T-cell (primary cell): ENCODE measurements around the gene ACAD10. TPM values are rescaled to one million over a fixed set of nuclear protein-coding genes. Genes with fewer than 3 reads are reported as not detected.
"Not testable (repeated sequence)": the region's sequence is repeated elsewhere in the genome, so short reads cannot be mapped to it uniquely, and the experiment has no call there.

Source experiments
- ATAC-seq, 4 experiments: fragments of 200-7000 bp in 3 of 4; fragments of 150-1000 bp in 1 of 4; cut with Tn5 transposase; replicated peaks in 1 of 4; 1 replicate in 3 of 4; 2 replicates in 1 of 4; pipeline ENCODE4 v1.10.0; 2021; ENCODE audit warnings: moderate library complexity in 3 of 4, mild to moderate bottlenecking in 2 of 4, moderate number of reproducible peaks in 1 of 4
- CTCF ChIA-PET, 2 donors: fragments of 300-600 bp; sonication (Branson Sonifier 250); formaldehyde crosslinking; loops; one replicate each; lab custom pipeline; 2022; ENCODE audit warnings: antibody characterized with exemption in 2 of 2; lab: Charles Lee
- POLR2A ChIA-PET, 2 donors: fragments of 300-600 bp; sonication (Branson Sonifier 250); formaldehyde crosslinking; loops; one replicate each; lab custom pipeline; 2022; ENCODE audit warnings: antibody characterized with exemption in 2 of 2; lab: Charles Lee
- DNase-seq, 35 experiments: peaks; one replicate each; pipeline versions ENCODE4 v3.0.0 to v3.0.0-alpha.2; 2013 to 2023
- H3K27ac ChIP-seq: one replicate; pipeline ENCODE4 v1.5.1; 2013; ENCODE audit warnings: low read length
- H3K27me3 ChIP-seq, 2 experiments: replicated peaks in 1 of 2; 1 replicate in 1 of 2; 2 replicates in 1 of 2; pipeline versions ENCODE4 v1.6.1 to v1.7.0; 2013; ENCODE audit warnings: low read length in 1 of 2, mixed read lengths in 1 of 2; ENCODE audit not compliant: control insufficient read depth in 2 of 2, insufficient read depth in 2 of 2; ENCODE audit errors: extremely low read depth in 1 of 2
- H3K36me3 ChIP-seq, 2 donors: 1 replicate in 1 of 2; 2 replicates in 1 of 2; pipeline versions ENCODE4 v1.6.1 to v1.7.0; 2013; ENCODE audit warnings: low read length in 1 of 2; ENCODE audit not compliant: control insufficient read depth in 2 of 2, insufficient read depth in 1 of 2; ENCODE audit errors: extremely low read depth in 1 of 2
- H3K4me1 ChIP-seq, 2 experiments: 1 replicate in 1 of 2; 2 replicates in 1 of 2; pipeline versions ENCODE4 v1.6.1 to v1.7.0; 2013; ENCODE audit warnings: low read length in 2 of 2, mixed read lengths in 1 of 2; ENCODE audit not compliant: insufficient read depth in 2 of 2, control insufficient read depth in 1 of 2; ENCODE audit errors: extremely low read depth in 1 of 2
- H3K4me3 ChIP-seq, 2 donors: 1 replicate in 1 of 2; 2 replicates in 1 of 2; pipeline versions ENCODE4 v1.5.1 to v1.7.0; 2013; ENCODE audit warnings: mild to moderate bottlenecking in 2 of 2, low read length in 1 of 2, moderate library complexity in 1 of 2; ENCODE audit not compliant: control insufficient read depth in 1 of 2; ENCODE audit errors: extremely low read depth in 1 of 2
- H3K9me3 ChIP-seq: 2 replicates; pipeline ENCODE4 v1.7.0; 2013
- H3K27ac Mint-ChIP-seq, 2 donors: one replicate each; pipeline ENCODE4 v1.8.0; 2020 to 2021; ENCODE audit warnings: mild to moderate bottlenecking in 2 of 2, mixed read lengths in 2 of 2
- H3K27me3 Mint-ChIP-seq, 2 donors: one replicate each; pipeline ENCODE4 v1.8.0; 2021 to 2022; ENCODE audit warnings: mixed read lengths in 2 of 2
- H3K36me3 Mint-ChIP-seq: one replicate; pipeline ENCODE4 v1.8.0; 2021; ENCODE audit warnings: mixed read lengths
- H3K4me1 Mint-ChIP-seq, 3 donors: one replicate each; pipeline ENCODE4 v1.8.0; 2020 to 2022; ENCODE audit warnings: mixed read lengths in 3 of 3, mild to moderate bottlenecking in 1 of 3
- H3K4me3 Mint-ChIP-seq, 3 donors: one replicate each; pipeline ENCODE4 v1.8.0; 2020 to 2022; ENCODE audit warnings: mild to moderate bottlenecking in 3 of 3, mixed read lengths in 3 of 3, moderate library complexity in 3 of 3
- H3K9me3 Mint-ChIP-seq, 3 donors: one replicate each; pipeline ENCODE4 v1.8.0; 2020 to 2022; ENCODE audit warnings: mixed read lengths in 3 of 3
- WGBS: methylation state at CpG from one replicate; pipeline ENCODE4 v1.1.5; 2013; ENCODE audit warnings: missing lambda C conversion rate; ENCODE audit not compliant: insufficient coverage; 5-methylcytosine and 5-hydroxymethylcytosine counted together
- total RNA-seq, 35 experiments: library from RNA in 6 of 35; stranded (reverse) in 6 of 35; fragments of 120-200 nt in 1 of 35; gene quantifications; one replicate each; pipeline versions ENCODE4 v1.2.1 to v1.2.4 and lab custom pipeline; 2013 to 2026

ACAD10 gene
- total RNA-seq, 5 donors from 2014 or later (not counting 1 experiment from before 2014, with no cell fraction given): 28.8 to 53.4 (median 47.9) TPM

DNA sequence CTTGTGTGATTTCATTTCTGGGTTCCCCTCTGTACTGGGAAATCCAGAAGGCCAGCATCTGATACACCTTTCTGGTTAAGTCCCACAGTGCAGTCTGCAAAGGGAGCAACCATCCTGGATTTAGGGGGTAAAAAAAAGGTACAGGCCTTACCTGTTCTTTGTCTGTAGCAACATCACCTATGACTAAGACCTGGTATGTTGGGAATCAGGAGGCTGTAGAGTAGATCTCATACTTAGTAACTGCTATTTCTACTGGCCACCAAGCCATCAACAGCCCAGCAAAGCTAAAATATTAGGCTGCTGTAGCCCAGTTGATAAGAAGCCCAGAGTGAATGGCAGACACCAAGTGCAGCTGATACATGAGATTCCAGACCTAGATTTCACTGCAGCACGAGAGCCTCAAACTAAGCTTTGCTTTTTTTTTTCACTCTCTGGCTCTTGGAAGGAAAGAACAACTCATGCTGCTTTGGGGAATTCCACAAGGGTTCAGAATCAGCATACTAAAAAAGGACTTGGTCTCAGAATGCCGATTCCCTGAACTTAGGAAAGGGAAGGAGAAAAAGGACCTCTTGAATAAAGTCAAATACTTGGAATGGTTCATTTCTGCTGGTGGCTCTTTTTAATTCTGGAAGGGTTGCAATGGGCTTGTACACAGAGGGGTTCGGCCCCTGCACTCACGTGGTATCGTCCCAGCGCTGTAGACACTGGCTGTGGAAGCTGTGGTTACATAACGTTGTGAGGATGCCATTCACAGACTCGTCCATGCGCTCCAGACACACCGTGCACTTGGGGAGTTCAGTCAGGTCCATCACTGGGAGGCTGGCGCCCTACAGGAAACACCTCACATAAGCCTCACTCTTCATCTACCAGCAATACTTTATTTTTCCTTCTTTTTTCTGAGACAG lies 20.6 kb upstream of the ACAD10 start:
- H3K4me1 ChIP-seq: no peaks in the 10 kb centered on the region
- Mint-ChIP-seq H3K4me3 (no peak overlapping the region), H3K4me1 (peaks cover 0 to 9% (median 0%) of the 10 kb centered on the region in 3 donors), H3K36me3 (peaks cover 53% of the 10 kb centered on the region), H3K27me3 (no peaks in the 10 kb centered on the region), H3K27ac (no peak overlapping the region), H3K9me3 (no peaks in the 10 kb centered on the region)
- WGBS: 91% methylated on average over 10 of the region's 11 CpGs
- no peaks in the 10 kb centered on the region for H3K27me3 ChIP-seq
- CTCF ChIA-PET: no interaction called here
- H3K36me3 ChIP-seq: peaks cover 4 to 66% of the 10 kb centered on the region in 2 donors
- H3K9me3 ChIP-seq: no peaks in the 10 kb centered on the region
- DNase-seq (no peak), ATAC-seq (no peak)
- no peak overlapping the region for H3K27ac ChIP-seq
- POLR2A ChIA-PET: interaction anchor here (0.5 to 0.6 kb wide), 3 partner anchors 14 to 305 kb away, joined by 3 to 7 read pairs (median 3); no protein-coding TSS in a partner anchor
- H3K4me3 ChIP-seq: no peak overlapping the region

- DNase-seq (no peak), ATAC-seq (no peak)
- no peaks in the 10 kb centered on the region for H3K4me1 ChIP-seq
- no peaks in the 10 kb centered on the region for H3K9me3 ChIP-seq
- Mint-ChIP-seq H3K27ac (no peak overlapping the region), H3K27me3 (no peaks in the 10 kb centered on the region), H3K4me1 (no peaks in the 10 kb centered on the region), H3K9me3 (no peaks in the 10 kb centered on the region), H3K36me3 (peaks cover 36% of the 10 kb centered on the region), H3K4me3 (no peak overlapping the region)
- no peaks in the 10 kb centered on the region for H3K27me3 ChIP-seq
- ChIA-PET POLR2A (interaction anchor here in 1 of 2 donors (0.6 kb wide), 1 partner anchor 350 kb away, joined by 3 read pairs; no protein-coding TSS in a partner anchor), CTCF (interaction anchor here in 1 of 2 donors (1.2 kb wide), 1 partner anchor 12 kb away, joined by 3 read pairs; no protein-coding TSS in a partner anchor)
- no peak overlapping the region for H3K27ac ChIP-seq
- WGBS: 93% methylated on average over 3 of the region's 10 CpGs
- H3K36me3 ChIP-seq: peaks cover 2 to 81% of the 10 kb centered on the region in 2 donors
- H3K4me3 ChIP-seq: no peak overlapping the region
These were observed 13.0 kb upstream of the ACAD10 start for GRCh38 chr12:111672822-111673381.

DNA sequence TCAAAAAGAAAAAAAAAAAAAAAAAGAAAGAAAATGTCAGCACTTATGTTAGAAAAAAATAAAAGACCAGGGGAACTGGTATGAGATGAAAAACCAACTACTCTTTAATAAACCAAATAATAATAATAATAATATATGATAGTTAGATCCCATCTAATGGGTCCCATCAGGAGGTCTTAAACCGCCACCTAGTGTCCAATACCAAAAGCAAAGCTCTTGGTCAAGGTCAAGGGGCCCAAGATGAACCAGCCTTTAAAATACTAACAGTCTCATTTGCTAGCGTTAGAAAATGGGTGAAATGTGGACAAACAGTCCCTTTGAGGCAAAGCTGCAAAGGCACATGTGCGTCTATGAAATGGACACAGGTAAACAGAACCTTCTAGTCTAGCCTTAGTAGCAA lies 12.3 kb upstream of the ACAD10 start:
- H3K4me3 Mint-ChIP-seq: no peak overlapping the region
- CTCF ChIA-PET: no interaction called here

GRCh38 chr12:111677186-111677585 lies 8.7 kb upstream of the ACAD10 start:
- ChIA-PET CTCF (no interaction called here), POLR2A (no interaction called here)
- H3K9me3 ChIP-seq: no peaks in the 10 kb centered on the region
- Mint-ChIP-seq H3K27ac (no peak overlapping the region), H3K36me3 (peaks cover 43% of the 10 kb centered on the region), H3K9me3 (no peaks in the 10 kb centered on the region), H3K4me3 (no peak overlapping the region), H3K27me3 (no peaks in the 10 kb centered on the region), H3K4me1 (peaks cover 0 to 2% (median 0%) of the 10 kb centered on the region in 3 donors)
- H3K4me3 ChIP-seq: no peak overlapping the region
- ATAC-seq (no peak), DNase-seq (no peak)
- no CpG with 5 or more reads among the region's 5 CpGs for whole genome bisulfite sequencing
- H3K27me3 ChIP-seq: no peaks in the 10 kb centered on the region
- no peak overlapping the region for H3K27ac ChIP-seq
- peaks cover 5 to 87% of the 10 kb centered on the region in 2 donors for H3K36me3 ChIP-seq
- H3K4me1 ChIP-seq: no peaks in the 10 kb centered on the region

More for the DNA sequence above, 12.3 kb upstream of the ACAD10 start:
- Histone ChIP-seq H3K9me3 (no peaks in the 10 kb centered on the region), H3K36me3 (peaks cover 2 to 81% of the 10 kb centered on the region in 2 donors), H3K27me3 (no peaks in the 10 kb centered on the region), H3K27ac (no peak overlapping the region), H3K4me3 (no peak overlapping the region), H3K4me1 (no peaks in the 10 kb centered on the region)
- peaks cover 36% of the 10 kb centered on the region for H3K36me3 Mint-ChIP-seq
- ATAC-seq (no peak), DNase-seq (no peak)
- WGBS: no CpG with 5 or more reads among the region's 3 CpGs
- POLR2A ChIA-PET: no interaction called here
- no peaks in the 10 kb centered on the region for H3K9me3 Mint-ChIP-seq
- H3K27ac Mint-ChIP-seq: no peak overlapping the region
- H3K4me1 Mint-ChIP-seq: no peaks in the 10 kb centered on the region
- no peaks in the 10 kb centered on the region for H3K27me3 Mint-ChIP-seq

GRCh38 chr12:111684485-111685198 lies 1.2 kb upstream of the ACAD10 start:
- H3K27ac Mint-ChIP-seq: peak overlapping the region; percentile 92
- not testable (repeated sequence) for ATAC-seq, H3K27me3 Mint-ChIP-seq, H3K27me3 ChIP-seq, H3K9me3 Mint-ChIP-seq, H3K9me3 ChIP-seq
- H3K4me3 Mint-ChIP-seq: peak overlapping the region; percentile 93 to 96 (median 93)
- ChIA-PET CTCF (interaction anchor here in 1 of 2 donors (0.6 to 1.4 kb wide), 2 partner anchors 12 to 1395 kb away, joined by 3 to 4 read pairs; no protein-coding TSS in a partner anchor), POLR2A (interaction anchor here in 1 of 2 donors (0.7 to 1.3 kb wide), 3 partner anchors 9 to 619 kb away, joined by 3 to 6 read pairs (median 4); no protein-coding TSS in a partner anchor)
- Histone ChIP-seq H3K36me3 (peaks cover 3 to 33% of the 10 kb centered on the region in 2 donors), H3K27ac (peak overlapping the region; percentile 60), H3K4me3 (peak overlapping the region; percentile 81 to 92), H3K4me1 (peaks cover 16 to 24% of the 10 kb centered on the region in 2 experiments)
- H3K36me3 Mint-ChIP-seq: peaks cover 14% of the 10 kb centered on the region
- DNase-seq: peak in 1 of 35 experiments; percentile 9
- H3K4me1 Mint-ChIP-seq: peaks cover 44 to 46% (median 44%) of the 10 kb centered on the region in 3 donors
- WGBS: 93% methylated on average over 6 of the region's 13 CpGs
